Adrenal gland (tissue), 12 donors: ENCODE results near the gene SKIC2. TPM values are rescaled to one million over a fixed set of nuclear protein-coding genes. Genes with fewer than 3 reads are reported as not detected.

Experiments used
- DNase-seq, 7 donors: peaks; one replicate each; pipeline ENCODE4 v3.0.0-alpha.2; 2019 to 2020
- H3K27ac ChIP-seq, 5 donors: fragments of 200-600 bp; sonication (generic) in 4 of 5; 1 replicate in 3 of 5; 2 replicates in 2 of 5; pipeline versions ENCODE4 v1.5.1 to v1.8.0; 2016 to 2020; ENCODE audit warnings: mild to moderate bottlenecking in 1 of 5
- H3K27me3 ChIP-seq: fragments of 200-600 bp; 2 replicates; pipeline ENCODE4 v1.8.0; 2021
- H3K36me3 ChIP-seq, 2 donors: fragments of 200-600 bp; replicated peaks in 1 of 2; 1 replicate in 1 of 2; 2 replicates in 1 of 2; pipeline versions ENCODE4 v1.5.1 to v1.8.0; 2018 to 2022
- H3K4me1 ChIP-seq, 2 donors: fragments of 200-600 bp; replicated peaks in 1 of 2; 1 replicate in 1 of 2; 2 replicates in 1 of 2; pipeline versions ENCODE4 v1.5.1 to v1.8.0; 2018 to 2021
- H3K4me3 ChIP-seq, 4 donors: fragments of 200-600 bp; sonication (generic) in 3 of 4; one replicate each; pipeline ENCODE4 v1.5.1; 2016 to 2018
- H3K9me3 ChIP-seq, 3 donors: fragments of 200-600 bp; sonication (generic) in 1 of 3; replicated peaks in 1 of 3; 1 replicate in 2 of 3; 2 replicates in 1 of 3; pipeline versions ENCODE4 v1.5.1 to v1.8.0; 2016 to 2021
- POLR2A ChIP-seq, 2 donors: fragments of 450-650 bp; IDR thresholded peaks; one replicate each; pipeline ENCODE4 v1.6.1; 2017; ENCODE audit warnings: antibody characterized with exemption in 2 of 2, mild to moderate bottlenecking in 2 of 2, moderate library complexity in 1 of 2
- WGBS, 4 donors: extraction: QIAGEN DNeasy Blood & Tissue Kit in 2 of 4; methylation state at CpG; one replicate each; pipeline versions ENCODE4 v1.1.5 to v1.1.7; 2013 to 2017; 5-methylcytosine and 5-hydroxymethylcytosine counted together
- intact Hi-C, 2 donors: fragments of 100-400 bp; cut with DNase I; formaldehyde crosslinking; loops; one replicate each; pipeline versions ENCODE4 v1.14.1 to v1.15.0; 2022 to 2023
- polyA plus RNA-seq, 3 donors: library from polyadenylated mRNA; stranded (reverse); fragments of 200-250 nt in 2 of 3; fragments of 350-450 nt in 1 of 3; fragmentation: Illumina TruSeq in 1 of 3; extraction: RNeasy Lipid Tissue Mini Kit (QIAGEN cat#74804) in 1 of 3; gene quantifications; one replicate each; pipeline ENCODE4 v1.2.3, GENCODE V29; 2013 to 2014
- total RNA-seq, 9 donors: library from RNA; depleted of rRNA in 4 of 9; stranded (reverse); fragments of >200 nt in 4 of 9; fragments of 120-200 nt in 1 of 9; fragmentation: NEBNext Ultra II Directional in 1 of 9; extraction: Animal tissue kit (Norgen Biotek cat#: 25700) in 1 of 9; gene quantifications; one replicate each; pipeline versions ENCODE4 v1.1.0 to v1.2.4, GENCODE V29; 2013 to 2023
- TF ChIP-seq, protein P1 (sequence below), 6 experiments: fragments of 450-650 bp in 4 of 6; fragments of 200-600 bp in 2 of 6; sonication (generic) in 1 of 6; IDR thresholded peaks; 1 replicate in 5 of 6; 2 replicates in 1 of 6; pipeline versions ENCODE4 v1.5.1 to v1.8.0; 2016 to 2021; ENCODE audit warnings: antibody characterized with exemption in 6 of 6, mild to moderate bottlenecking in 2 of 6, moderate library complexity in 1 of 6
- donor health status: healthy with polysubstance abuse.
- donor health status: Bipolar disorder and iron deficiency.
- donor health status: DM: yes; HTN: yes; CAD: no.
- donor health status: DM: no; HTN: no; CAD: no.
- donor health status: DM: no; HTN: no; CAD: no.
- donor health status: DM: yes; HTN: yes; CAD: no.

SKIC2 gene
- total and polyA plus RNA-seq, 12 donors = 29.9 to 330 (median 90.7) TPM

DNA sequence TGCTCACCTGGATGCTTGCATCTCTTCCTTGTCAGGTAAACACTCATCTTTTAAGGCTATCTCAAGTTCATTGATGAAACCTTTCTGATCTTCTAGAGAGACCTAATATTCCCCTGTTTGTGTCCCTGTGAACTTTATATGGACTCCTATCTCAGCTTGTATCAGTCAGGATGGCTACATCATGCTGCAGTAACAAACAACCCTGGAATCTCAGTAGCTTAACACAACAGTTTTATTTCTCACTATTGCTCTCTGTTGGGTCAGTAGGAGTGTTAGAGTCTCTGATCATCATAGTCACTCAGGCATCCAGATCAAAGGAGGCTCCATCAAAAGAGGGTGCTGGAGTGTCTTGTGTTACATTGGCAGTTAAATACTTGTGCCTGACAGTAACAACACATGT is 43.6 kb upstream of the SKIC2 start:
- TF ChIP-seq, protein P1, sequence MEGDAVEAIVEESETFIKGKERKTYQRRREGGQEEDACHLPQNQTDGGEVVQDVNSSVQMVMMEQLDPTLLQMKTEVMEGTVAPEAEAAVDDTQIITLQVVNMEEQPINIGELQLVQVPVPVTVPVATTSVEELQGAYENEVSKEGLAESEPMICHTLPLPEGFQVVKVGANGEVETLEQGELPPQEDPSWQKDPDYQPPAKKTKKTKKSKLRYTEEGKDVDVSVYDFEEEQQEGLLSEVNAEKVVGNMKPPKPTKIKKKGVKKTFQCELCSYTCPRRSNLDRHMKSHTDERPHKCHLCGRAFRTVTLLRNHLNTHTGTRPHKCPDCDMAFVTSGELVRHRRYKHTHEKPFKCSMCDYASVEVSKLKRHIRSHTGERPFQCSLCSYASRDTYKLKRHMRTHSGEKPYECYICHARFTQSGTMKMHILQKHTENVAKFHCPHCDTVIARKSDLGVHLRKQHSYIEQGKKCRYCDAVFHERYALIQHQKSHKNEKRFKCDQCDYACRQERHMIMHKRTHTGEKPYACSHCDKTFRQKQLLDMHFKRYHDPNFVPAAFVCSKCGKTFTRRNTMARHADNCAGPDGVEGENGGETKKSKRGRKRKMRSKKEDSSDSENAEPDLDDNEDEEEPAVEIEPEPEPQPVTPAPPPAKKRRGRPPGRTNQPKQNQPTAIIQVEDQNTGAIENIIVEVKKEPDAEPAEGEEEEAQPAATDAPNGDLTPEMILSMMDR (IDR thresholded peaks at IDR 0.05) = no peak
- TF ChIP-seq POLR2A (IDR thresholded peaks at IDR 0.05) = no peak
- no peak for DNase-seq
- no peaks in the 10 kb centered on the region for H3K27me3 ChIP-seq
- H3K36me3 ChIP-seq = no peaks in the 10 kb centered on the region
- H3K9me3 ChIP-seq = no peaks in the 10 kb centered on the region
- intact Hi-C loops = no loop called here
- peaks cover 6 to 8% of the 10 kb centered on the region in 2 donors for H3K4me1 ChIP-seq
- H3K27ac ChIP-seq = no peak overlapping the region
- H3K4me3 ChIP-seq = no peak overlapping the region

- no peak for TF ChIP-seq POLR2A (IDR thresholded peaks at IDR 0.05)
- TF ChIP-seq, protein P1 (IDR thresholded peaks at IDR 0.05) = no peak
- Histone ChIP-seq H3K27me3 (no peaks in the 10 kb centered on the region), H3K9me3 (no peaks in the 10 kb centered on the region), H3K36me3 (no peaks in the 10 kb centered on the region), H3K4me1 (peaks cover 6% of the 10 kb centered on the region in 2 donors), H3K27ac (no peak overlapping the region), H3K4me3 (no peak overlapping the region)
- WGBS, 4 donors = 77 to 85% (median 81%) methylated on average over 6 of the region's 6 CpGs
- no peak for DNase-seq
- intact Hi-C loops = no loop called here
These were observed 43.2 kb upstream of the SKIC2 start for GRCh38 chr6:31915756-31916155.

DNA sequence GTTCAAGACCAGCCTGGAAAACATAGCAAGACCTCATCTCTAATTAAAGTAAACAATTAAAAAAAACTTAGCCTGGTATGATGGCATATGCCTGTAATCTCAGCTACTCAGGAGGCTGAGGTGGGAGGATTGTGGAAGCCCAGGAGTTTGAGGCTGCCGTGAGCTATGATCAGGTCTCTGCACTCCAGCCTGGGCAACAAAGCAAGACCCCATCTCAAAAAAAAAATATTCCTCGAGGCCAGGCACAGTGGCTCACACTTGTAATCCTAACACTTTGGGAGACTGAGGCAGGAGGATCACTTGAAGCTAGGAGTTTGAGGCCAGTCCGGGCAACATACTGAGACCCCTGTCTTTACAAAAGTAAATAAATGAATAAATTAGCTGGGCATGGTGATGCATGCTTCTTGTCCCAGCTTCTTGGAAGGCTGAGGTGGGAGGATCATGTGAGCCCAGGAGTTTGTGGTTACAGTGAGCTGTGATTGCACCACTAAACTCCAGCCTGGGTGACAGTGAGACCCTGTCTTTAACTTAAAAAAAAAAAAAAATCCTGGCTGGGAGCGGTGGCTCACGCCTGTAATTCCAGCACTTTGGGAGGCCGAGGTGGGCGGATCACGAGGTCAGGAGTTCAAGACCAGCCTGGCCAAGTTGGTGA is 40.8 kb upstream of the SKIC2 start:
- no peaks in the 10 kb centered on the region for H3K27me3 ChIP-seq
- no peaks in the 10 kb centered on the region for H3K36me3 ChIP-seq
- intact Hi-C loops = no loop called here
- no peak overlapping the region for H3K4me3 ChIP-seq
- 77 to 82% (median 79%) methylated on average over 8 of the region's 8 CpGs for WGBS, 4 donors
- DNase-seq = no peak
- no peaks in the 10 kb centered on the region for H3K4me1 ChIP-seq
- TF ChIP-seq, protein P1 (IDR thresholded peaks at IDR 0.05) = no peak
- TF ChIP-seq POLR2A (IDR thresholded peaks at IDR 0.05) = no peak
- H3K9me3 ChIP-seq = no peaks in the 10 kb centered on the region
- no peak overlapping the region for H3K27ac ChIP-seq

DNA sequence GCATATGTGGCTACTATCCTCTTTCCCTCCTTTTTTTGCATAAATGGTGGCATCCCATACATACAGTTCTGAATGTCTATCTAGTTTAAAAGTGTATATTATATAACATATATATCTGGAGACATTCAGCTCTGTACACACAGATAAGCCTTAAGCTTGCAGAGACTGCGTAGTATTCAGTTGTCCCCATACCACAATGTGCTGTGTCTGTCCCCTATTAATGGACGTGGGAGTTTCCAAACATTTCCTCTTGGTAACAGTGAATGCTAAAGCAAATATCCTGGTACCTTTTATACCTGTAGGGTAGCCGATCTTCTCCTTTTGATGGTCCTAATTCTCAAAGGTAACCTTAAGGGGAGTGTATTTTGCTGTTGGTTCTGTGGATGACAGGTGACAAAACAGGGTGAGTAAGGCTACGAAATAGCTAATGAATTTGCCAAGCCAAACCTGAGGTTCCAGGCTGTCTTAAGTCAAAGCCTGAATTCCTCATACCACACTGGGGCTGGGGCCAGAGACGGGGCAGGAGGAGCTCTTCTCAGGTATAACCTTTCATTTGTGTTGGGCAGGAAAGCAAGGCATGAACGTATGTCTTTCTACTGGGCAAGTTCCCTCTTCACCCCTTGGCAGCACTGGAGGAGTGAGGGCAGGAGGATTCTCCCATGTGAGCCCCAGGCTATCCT is 39.2 kb upstream of the SKIC2 start:
- WGBS, 4 donors = 82 to 90% (median 87%) methylated on average over 5 to 6 of the region's 6 CpGs
- no peak for TF ChIP-seq POLR2A (IDR thresholded peaks at IDR 0.05)
- no peaks in the 10 kb centered on the region for H3K9me3 ChIP-seq
- H3K36me3 ChIP-seq = no peaks in the 10 kb centered on the region
- no peak for DNase-seq
- no peak overlapping the region for H3K27ac ChIP-seq
- no peaks in the 10 kb centered on the region for H3K4me1 ChIP-seq
- H3K27me3 ChIP-seq = no peaks in the 10 kb centered on the region
- no peak overlapping the region for H3K4me3 ChIP-seq
- intact Hi-C loops = no loop called here

GRCh38 chr6:31920811-31921210 is 38.2 kb upstream of the SKIC2 start:
- H3K4me3 ChIP-seq = no peak overlapping the region
- WGBS, 4 donors = 56 to 81% (median 70%) methylated on average over 1 to 2 of the region's 2 CpGs
- no peak for DNase-seq
- no peaks in the 10 kb centered on the region for H3K4me1 ChIP-seq
- no peaks in the 10 kb centered on the region for H3K9me3 ChIP-seq
- no peak for TF ChIP-seq POLR2A (IDR thresholded peaks at IDR 0.05)
- TF ChIP-seq, protein P1 (IDR thresholded peaks at IDR 0.05) = no peak
- H3K27me3 ChIP-seq = no peaks in the 10 kb centered on the region
- H3K36me3 ChIP-seq = no peaks in the 10 kb centered on the region
- intact Hi-C loops = no loop called here
- no peak overlapping the region for H3K27ac ChIP-seq
